SKM-1 treated with dmso at 0.1 percent for 144 hours (cell line): ENCODE results near the gene ZNF232.
"Not testable (repeated sequence)": the region's sequence is repeated elsewhere in the genome, so short reads cannot be mapped to it uniquely, and the experiment has no call there.

Experiments used
- DNase-seq: peaks from one replicate; lab custom pipeline; 2025; ENCODE audit not compliant: unreplicated experiment; lab: John Stamatoyannopoulos, UW

The ZNF232 gene

DNA sequence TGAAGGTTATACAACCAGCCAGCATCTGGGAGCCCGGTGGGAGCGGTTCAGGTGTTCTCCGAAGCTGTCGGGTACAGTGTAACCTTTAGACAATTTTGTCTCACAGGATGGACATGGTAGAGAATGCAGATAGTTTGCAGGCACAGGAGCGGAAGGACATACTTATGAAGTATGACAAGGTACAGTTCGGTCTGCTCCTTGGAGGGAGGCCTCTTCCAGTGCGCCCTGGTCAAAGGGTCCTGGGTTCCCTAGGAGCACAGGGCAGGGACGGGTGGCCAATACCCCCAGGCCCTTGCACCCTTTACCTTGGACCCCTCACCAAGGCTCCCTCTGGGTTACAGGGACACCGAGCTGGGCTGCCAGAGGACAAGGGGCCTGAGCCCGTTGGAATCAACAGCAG, 18.6 kb upstream of the ZNF232 start:
- DNase-seq = not testable (repeated sequence)

DNA sequence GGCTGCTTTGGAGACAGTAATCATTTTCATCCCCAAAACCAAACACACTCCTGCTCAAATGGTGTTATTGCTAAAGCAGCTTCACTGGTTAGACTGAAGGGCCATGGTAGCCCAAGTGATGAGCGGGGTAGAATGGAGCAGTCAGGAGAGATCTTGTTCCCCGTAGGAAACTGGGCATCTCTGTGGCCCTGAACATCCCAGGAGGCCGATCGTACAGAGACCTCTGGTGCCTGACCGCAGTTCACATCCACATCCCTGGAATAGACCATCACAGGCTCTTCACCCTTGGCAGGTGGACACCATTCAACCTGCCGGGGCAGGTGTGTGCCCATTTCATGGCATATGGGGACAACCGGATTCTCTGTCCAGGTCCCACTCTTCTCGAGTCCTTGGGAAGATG, 18.1 kb upstream of the ZNF232 start:
- not testable (repeated sequence) for DNase-seq

DNA sequence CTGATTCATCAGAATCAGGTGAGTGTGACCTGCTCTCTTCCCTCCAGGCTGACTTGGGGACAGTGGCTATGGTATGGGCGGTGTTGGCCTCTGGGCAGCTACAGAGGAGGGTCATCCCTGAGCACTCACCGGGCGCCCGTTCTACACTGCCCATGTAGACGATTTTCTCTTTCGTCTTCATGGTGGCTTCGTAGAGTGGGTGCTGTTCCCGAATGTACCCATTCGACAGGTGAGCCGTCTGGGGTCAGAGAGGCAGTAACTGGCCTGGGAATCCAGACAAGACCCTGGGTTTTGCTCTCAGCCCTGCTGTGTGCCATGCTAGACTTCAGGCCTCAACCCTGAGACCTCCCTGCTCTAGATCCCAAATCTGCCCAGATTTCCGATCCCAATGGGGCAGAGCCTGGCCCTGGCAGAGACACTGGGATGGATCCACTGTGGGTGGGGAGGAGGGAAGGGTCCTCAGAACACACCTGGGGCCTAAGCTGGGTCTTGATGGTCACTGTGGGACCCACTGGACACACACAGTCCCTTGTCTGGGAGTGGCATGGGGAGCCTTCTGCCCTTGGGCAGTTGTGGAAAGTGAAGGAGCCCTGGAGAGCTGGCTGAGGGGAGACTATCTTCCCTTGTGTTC, 17.3 kb upstream of the ZNF232 start:
- DNase-seq = no peak

DNA sequence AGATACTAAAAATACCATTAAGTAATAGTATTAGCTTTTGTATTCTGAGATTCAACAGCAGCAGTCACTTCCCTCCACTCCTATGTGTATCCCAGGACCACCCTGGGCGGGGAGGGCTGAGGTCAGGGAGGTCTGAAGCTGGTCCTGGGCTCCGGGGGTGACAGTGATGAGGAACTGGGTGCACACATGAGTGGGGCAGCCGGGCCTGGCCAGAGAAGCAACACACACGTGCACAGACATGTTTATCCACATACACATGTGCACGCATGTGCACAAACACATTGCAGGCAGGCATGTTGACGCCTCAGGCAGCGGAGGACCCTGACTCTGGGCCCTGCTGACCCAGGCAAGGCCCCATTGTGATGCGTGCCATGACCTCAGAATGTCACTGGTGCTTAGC, 16.7 kb upstream of the ZNF232 start:
- DNase-seq = not testable (repeated sequence)

DNA sequence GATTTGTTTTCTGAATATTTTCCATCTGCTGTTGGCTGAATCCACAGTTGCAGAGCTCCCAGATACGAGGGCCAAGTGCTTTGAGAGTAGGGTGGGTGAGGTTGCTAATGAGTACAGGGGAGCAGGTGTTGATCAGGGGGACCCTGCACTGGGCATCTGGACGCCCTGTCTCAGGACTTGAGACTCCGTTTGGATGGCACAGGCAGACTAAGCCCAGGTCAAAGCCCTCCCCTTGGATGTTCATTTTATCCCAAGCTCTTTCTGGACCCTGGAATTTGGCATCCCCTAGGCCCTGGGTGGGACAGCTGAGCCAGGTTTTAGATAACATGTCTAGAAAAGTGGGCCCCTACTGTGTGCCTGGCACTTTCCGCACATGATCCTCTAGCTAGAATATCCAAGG, 16.2 kb upstream of the ZNF232 start:
- DNase-seq = no peak

DNA sequence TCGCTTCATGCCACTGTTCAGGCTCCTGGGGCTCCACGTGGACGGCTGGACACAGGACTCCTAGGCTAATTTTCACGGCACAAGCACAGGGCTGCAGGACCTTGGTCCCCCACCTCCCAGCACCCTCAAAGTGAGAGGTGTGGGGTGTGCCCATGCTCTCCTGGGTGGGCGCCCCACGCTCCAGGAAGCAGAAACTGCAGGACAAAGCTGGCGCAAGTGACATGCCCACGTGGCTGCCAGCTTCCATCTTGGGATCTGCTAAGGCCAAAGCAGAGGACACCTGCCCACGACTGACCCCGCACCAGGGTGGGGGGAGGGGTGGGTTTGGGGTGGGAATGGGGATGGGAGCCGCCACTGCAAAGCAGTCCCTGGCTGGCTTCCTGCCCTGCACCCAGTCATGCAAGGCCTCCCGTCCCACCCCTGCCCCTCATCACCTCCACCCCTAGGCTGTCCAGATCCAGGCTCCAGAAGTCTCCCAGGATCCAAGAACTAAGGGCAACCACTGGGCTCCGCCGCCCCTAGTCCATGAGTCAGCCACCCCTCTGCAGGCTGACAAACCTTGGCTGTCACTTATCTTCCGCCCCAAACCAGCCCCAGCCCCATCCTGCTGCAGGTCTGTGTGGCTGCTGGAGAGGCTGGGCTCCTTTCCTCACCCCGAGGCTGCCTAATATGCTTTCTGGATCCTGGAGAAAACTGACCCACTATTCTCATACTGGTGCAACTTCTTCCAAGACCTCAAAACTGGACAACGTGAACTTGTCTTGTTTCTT, 15.2 kb upstream of the ZNF232 start:
- no peak for DNase-seq

DNA sequence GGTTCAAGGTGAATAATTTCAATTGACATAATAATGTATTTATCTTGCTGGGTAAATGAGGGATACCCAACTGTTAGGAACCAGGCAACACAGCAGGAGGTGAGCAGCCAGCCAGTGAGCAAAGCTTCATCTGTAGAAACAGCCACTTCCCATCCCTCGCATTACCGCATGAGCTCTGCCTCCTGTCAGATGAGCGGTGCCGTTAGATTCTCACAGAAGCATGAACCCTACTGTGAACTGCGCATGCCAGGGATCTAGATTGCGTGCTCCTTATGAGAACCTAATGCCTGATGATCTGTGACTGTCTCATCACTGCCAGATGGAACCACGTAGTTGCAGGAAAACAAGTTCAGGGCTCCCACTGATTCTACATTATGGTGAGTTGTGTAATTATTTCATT, 13.2 kb upstream of the ZNF232 start:
- DNase-seq = not testable (repeated sequence)

DNA sequence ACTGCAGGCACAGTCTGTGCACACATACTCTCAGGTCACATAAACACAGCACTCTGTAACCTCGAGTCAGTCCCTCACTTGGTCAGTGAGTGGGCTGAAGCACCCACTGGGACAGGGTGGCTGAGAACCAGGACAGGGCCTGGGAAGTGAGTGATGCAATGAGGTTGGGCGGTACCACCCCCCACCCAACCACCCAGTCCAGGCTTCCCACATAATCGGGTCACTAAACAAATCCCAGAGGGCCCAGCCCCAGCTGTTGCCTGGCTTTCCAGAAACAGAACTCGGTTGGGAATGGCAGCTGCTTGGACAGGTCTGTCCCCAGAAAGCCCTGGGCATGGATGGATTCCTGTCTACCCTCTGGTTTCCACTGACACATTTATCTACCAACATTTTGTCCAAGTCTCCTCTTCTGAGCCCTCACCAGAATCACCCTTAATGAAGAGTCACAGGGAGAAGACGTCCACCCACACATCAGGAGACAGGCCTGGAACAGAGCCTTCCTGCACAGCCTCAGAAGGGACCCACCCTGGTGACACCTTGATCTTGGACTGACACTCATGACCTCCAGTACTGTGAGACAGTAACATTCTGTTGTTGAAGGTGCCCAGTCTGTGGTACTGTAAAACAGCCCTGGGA, 12.6 kb upstream of the ZNF232 start:
- DNase-seq = not testable (repeated sequence)

DNA sequence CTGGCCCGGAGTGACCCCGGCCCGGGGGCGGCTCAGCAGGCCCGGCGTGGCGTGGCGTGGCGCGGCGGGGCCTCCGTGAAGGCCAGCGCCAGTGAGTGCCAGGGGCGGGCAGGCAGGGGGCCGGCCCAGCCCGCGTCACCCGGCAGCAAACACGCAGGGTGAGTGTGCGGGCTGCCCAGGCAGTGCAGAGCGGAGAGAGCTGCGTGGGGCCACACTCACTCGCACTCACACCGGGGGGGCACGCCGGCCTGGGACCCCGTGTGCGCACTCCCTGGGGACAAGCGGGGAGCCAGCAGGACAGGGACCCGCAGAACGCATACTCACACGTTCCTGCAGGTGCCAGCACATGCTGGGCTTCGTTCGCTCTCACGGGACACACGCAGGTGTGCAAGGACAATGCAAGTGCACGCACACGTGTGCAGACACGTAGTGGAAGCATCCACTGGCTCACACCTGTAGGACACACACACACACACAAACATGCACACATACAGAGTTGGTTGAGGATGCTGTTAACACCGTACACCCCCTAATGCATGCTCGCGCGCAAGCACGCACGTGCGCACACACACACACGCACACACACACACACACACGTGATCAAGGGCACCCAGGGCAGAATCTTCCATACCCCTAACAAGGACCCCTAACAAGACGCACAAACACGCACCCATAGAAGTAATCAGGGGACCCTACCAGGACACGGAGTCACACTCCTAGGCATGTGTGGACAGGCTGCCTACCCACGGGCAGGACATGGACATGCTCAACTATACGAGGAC, 11.9 kb upstream of the ZNF232 start:
- DNase-seq = no peak

DNA sequence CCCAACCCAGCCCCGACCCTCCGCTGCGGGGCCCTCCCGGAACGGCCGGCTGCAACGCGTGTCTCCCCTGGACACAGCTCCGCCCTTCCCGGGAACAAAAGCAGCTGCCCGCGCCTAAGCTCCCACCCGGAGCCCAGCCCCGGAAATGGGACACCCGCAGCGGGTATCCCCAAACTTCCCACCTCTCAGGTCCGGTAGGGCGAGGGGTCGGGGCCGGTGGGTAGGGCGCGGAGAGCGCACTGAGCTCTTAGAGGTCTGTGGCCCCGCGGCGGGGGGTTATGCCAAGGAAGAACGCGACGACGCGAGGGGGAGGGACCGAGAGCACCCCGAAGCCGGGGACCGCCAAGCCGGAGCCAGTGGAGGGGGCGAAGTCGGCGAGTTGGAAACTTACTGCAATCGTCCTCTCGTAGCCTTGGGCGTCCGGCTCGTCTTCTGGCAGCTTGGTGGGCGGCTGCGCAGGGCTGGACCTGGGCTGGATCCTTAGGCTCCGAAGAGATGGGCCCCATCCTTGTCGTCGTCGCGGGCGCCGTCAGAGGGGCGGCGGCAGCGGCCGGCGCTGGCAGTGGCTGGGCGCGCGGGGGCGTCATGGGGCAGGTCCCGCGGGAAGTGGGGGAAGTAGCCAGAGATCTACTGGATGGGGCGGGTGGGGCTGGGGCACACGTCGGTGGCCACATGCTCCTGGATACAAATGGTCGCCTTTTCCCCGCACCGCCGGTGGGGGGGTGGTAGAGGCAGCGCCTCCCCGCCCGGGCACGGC, 11.1 kb upstream of the ZNF232 start:
- no peak for DNase-seq

DNA sequence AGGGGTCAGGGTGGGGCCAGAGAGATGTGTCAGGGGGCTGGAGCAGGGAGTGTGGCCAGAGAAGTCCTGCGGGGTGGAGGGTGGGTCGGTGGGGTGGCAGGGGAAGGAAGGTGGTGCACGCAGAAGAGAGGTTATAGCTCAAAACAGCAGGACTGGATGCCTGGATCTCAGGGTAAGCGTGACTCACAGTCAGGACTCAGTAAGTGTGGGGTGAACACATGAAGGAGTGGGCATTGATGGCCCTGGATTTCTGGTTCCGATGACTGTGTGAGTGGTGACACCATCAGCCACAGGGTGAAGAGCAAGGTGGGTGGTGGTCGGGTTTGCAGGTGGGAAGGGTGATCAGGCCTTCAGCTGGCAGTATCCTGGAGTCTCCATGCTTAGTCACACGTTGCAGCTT, 10.4 kb upstream of the ZNF232 start:
- not testable (repeated sequence) for DNase-seq

DNA sequence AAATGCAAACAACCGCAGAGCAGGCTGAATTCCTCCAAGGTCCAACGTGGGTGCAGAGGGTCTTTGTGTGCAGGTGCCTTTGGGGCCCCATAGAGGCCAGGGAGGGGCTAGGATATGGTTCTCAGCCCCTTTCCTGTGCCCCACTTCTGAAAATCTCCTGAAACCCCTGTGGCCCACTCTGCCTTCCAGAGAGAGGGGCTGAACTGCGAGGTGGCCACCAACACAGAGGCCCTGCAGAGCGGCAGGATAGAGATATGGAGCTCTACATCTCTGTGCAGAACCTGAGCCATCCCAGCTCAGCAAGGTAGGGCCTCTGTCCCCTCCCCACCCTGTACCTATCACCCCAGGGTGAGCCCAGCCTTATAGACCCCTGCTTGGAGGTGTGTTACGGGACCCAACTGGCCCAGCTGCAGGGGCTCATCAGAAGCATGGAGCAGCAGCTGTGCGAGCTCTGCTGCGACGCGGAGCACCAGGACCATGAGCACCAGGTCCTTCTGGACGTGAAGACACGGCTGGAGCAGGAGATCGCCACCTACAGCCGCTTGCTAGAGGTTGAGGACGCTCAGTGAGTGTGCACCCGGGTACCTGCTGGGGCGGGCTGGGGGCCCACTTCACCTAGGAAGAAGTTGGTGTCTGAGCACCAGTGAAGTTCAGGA, 9.6 kb upstream of the ZNF232 start:
- DNase-seq = no peak

DNA sequence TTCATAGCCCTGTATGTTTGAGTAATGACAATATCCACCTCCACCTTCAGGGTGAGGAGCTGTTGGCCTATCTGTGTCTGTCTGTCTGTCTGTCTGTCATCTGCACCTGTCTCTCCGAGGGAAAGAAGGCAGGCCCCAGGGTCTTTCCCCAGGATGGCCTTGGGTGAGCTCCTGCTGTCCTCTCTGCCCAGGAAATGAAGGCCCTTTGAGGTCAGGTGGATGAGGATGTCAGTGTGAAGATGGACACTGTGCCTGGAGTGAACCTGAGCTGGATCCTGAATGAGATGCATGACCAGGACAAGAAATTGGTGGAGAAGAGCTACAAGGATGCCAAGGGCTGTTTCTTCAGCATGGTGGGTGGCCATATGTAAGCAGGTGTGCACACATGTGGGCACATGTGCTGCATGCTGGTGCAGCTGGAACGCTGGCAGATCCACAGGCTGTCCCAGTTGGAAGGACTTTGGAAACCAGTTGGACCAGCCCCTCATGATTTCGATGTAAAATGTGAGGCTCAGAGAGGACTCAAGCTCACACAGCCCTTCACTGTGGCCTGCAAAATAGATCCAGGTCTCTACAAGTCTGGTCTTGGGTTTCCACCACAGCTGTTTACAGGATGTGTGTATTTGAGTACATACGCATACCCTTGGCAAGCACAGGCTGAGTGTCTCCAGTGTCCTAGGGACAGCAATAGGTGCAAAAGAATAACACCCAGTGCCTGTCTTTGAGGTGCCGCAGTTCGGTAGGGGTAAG, 8.9 kb upstream of the ZNF232 start:
- not testable (repeated sequence) for DNase-seq

DNA sequence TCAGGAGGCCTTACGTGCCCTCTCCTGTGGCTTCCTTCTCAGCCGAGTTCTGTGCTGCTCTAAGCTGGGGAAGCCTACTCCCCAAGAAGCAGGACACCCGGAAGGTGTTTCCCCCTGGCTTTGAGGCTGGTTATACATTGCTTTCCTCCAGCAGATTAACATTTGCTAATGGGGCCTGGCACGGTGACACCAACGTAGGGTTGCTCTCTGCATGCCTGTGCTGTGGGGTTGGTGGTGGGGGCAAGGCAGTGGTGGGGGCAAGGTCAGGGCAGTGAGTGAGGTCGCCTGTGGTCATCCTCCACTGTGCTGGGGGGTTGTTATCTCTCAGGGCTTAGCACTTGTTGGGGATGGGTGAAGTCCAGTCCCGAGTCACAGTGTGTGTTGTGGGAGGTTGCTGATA, 8.4 kb upstream of the ZNF232 start:
- DNase-seq = no peak

DNA sequence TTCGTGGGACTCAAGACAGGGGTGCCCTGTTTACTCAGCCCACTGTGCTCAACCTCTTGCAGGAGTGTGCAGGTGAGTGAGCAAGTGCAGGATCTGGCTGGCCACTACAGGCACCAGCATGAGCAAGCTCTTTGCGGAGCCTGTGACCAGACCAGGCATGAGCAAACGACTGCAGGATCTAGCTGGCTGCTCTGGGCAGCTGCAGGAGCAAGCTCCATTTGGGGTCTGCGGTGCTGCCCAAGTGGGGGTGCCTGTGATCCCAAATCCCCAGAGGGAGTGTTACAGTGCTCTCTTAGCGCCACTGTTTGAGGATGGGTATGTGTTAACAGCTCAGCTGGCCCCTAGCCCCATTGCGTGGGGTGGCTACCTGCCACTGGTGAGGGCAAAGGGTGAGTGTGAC, 6.5 kb upstream of the ZNF232 start:
- DNase-seq = no peak

DNA sequence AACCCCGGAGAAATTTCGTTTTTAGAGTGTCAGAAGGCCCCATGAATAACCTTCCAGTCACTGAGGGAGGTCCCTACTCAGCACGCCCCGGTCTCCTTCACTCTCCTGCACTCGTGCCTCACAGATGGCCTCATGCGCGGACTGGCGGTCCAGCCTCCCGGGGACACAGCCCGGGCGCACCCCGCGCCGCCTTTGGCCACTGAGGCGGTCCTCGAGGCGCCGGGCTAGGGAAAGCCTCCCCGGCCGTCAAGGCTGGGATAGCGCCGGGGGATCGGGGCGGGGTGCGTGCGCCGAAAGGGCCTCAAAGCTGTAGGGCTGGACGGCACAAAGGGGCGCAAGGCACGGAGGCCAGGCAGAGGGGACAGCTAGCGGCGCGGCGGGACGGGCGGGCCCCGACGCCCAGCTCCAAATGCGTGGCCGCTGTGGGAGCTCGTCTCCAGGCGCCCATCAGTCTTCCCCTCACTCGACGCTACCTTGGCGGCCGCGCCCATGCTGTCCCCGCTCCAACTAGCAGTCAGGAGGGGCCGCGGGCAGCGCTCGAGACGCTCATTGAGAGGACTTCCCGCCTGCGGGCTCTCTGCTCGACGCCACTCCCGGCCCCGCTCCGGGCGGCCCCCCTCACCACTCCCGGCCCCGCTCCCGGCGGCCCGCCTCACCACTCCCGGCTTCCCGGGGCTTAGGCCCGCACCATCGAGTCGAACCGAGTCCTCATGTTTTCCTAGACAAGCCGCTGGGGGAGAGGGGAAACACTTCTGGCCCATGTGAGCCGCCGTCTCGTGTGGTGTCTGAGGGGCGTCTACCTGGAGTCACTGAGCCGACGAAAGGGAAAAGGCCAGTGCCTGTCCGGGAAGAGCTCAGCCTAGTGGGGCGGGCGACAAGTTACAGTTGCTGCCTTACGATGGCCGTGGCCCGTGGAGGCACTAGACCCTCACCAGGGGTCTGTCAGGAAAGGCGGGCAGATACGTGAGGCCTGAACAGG, 4.3 kb upstream of the ZNF232 start, which contains the start of gene USP6:
Gene USP6 (plus strand): TSS at position 360 of the 979 bp plus-strand sequence. CDS start 14,336 bp downstream, outside the sequence.
- no peak for DNase-seq

DNA sequence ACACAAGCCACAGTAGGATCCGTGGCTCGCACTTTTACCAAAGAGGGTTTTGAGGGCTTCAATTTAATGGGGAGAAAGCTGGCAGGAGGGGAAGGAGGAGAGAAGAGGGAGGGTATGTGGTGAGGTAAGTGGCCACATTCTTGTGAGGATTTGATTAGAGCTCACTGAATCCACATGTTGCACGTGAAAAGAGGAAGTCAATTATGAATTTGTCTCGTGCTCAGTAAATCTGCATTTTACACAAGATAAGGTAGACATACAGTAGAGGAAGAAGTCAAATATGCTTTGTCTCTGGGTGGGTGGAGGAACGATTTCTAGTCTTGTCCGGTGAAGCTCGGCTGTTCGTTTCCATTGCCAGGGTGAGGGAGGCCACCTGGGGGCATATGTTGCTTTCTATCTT, 862 bp downstream of the ZNF232 start:
- no peak for DNase-seq

DNA sequence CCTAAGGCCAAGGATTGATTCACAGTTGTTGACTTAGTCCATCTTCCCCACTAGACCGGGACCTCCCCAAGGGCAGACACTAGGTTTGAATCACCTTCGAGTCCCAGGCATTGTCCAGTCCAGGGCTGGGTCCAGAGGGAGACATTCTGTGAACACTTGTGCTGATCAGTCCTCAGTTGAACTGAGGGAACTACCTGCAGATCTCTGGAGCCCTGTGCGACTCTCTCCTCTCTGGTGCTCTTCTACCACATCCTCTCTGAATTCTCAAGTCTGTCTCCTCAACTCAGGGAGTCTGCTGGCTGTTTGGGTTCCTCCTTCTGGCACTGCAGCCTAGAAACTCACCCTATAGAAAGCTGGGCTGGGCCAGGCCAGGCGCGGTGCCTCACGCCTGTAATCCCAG, 10.8 kb downstream of the ZNF232 start:
- no peak for DNase-seq
